Measurements from ENCODE around the gene PLEKHJ1.
"Not testable (repeated sequence)": the region's sequence is repeated elsewhere in the genome, so short reads cannot be mapped to it uniquely, and the experiment has no call there.

Gene PLEKHJ1, protein sequence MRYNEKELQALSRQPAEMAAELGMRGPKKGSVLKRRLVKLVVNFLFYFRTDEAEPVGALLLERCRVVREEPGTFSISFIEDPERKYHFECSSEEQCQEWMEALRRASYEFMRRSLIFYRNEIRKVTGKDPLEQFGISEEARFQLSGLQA

DNA sequence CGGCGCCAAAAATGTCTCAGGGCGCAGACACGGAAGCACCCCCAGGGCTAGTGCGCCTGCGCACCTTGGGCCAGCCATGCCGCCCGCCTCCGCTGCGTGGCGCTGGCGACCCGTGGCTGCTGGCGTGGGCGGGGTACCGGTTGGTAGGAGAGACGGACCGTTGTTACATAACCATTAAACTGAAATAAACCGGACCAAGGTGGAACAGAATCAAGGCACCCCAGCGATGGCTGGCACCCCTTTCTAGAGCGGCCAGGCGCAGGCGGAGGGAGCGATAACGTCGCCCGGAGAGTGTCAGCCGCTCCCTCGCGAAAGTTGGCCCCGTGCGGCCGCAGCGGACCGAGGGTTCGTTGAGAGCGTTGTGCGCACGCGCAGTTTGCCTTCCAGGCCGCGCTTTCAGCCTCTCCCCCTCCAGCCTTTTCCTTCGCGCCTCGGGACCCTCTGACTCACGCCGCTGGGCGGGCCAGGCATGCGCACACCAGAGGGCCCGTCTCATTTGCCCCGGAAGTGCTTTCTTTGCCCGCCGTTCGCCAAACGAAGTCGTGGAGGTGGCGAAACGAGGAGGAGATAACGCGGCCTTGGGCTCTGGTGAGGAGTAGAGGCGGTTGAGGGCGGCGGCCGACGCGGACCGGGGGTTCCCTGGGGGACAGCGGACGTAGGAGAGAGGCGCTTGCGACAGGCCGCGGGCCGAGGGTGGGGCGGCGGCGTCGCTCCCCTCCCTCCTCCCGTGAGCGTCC lies at the start of gene PLEKHJ1, which contains the start of gene SF3A2:
TSS of gene PLEKHJ1 (minus strand) at position 16 of the 737 bp plus-strand sequence. CDS start 81 bp downstream, outside the sequence.
TSS of gene SF3A2 (plus strand) at position 511 of the 737 bp plus-strand sequence. CDS start 6,595 bp downstream, outside the sequence.
- DNase-seq (ENCODE audit: low spot score), result peak; percentile 97

DNA sequence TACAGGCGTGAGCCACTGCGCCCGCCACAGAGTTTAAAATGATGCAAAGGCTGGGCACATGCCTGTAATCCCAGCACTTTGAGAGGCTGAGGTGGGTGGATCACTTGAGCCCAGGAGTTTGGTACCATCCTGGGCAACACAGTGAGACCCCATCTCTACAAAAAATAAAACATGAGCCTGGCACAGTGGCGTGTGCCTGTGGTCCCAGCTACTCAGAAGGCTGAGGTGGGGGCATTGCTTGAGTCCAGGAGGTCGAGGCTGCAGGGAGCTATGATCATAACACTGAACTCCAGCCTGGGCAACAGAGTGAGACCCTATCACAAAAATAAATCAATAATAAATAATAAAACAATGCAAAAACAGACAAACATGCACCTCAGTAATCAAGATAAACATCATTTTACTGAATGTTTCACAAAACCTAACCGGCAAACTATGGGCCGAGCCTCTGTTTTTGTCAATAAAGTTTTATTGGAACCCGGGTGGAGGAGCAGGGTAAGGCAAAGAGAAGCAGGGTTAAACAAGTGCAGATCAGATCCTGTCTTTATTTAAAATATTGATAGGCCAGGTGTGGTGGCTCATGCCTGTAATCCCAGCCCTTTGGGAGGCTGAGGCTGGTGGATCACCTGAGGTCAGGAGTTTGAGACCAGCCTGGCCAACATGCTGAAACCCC lies 47.8 kb upstream of the PLEKHJ1 start:
- DNase-seq (ENCODE audit: low spot score), result no peak

DNA sequence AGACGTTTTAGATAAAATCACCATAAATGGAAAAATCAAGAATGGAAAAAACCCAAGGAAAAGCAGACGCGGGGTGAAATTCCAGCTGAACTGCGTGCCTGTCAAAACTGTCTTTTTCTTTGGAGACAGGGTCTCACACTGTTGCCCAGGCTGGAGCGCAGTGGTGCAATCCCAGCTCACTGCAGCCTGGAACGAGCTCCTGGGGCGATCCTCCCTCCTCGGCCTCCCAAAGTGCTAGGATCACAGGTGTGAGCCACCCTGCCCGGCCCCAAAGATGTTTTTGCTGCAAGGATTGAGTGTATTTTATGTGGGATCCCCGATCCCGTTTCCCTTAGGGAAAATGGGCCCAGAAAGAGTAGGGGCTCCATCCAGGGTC lies 46.7 kb upstream of the PLEKHJ1 start:
- DNase-seq (ENCODE audit: low spot score), result no peak

DNA sequence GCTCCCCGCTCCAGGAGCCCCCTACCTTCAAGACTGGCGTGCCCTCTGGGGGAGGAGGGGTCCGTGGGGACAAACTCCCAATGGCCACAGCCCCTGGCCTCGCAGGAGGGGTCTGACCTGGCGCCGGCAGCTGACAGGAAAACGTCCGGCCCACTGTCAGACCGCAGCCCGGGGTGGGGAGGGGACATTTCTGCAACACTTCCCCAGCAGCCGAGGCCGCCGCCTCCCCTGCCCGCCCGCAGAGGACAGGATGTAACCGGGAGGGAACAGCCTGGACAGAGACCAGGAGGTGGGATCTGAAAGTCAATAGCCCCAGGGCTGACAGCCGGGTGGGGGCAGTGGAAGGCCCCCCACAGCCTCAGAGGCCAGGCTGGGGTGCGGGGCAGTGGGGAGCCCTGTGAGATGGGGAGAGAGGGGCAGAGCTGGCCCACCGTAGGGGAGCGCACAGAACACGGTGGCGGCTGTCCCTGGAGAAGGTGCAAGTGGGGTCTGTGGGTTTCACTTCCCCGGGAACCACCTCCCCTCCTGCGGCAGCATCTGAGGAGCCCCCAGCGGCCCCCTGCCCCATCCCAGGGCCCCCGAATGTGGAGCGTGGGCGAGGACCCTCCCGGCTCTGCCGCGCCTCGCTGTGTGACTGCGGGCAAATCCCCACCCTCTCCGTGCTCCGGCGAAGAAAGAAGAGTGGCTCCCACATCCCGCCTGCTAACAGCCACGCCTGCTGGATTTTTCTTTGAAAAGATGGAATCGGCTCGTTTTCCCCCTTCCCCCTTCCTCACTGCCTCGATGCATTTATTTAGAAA lies 46.1 kb upstream of the PLEKHJ1 start, which contains the start of gene PEAK3:
TSS of gene PEAK3 (minus strand) at position 114 of the 800 bp plus-strand sequence. CDS start 1,244 bp downstream, outside the sequence.
- peak; percentile 39 for DNase-seq (ENCODE audit: low spot score)

DNA sequence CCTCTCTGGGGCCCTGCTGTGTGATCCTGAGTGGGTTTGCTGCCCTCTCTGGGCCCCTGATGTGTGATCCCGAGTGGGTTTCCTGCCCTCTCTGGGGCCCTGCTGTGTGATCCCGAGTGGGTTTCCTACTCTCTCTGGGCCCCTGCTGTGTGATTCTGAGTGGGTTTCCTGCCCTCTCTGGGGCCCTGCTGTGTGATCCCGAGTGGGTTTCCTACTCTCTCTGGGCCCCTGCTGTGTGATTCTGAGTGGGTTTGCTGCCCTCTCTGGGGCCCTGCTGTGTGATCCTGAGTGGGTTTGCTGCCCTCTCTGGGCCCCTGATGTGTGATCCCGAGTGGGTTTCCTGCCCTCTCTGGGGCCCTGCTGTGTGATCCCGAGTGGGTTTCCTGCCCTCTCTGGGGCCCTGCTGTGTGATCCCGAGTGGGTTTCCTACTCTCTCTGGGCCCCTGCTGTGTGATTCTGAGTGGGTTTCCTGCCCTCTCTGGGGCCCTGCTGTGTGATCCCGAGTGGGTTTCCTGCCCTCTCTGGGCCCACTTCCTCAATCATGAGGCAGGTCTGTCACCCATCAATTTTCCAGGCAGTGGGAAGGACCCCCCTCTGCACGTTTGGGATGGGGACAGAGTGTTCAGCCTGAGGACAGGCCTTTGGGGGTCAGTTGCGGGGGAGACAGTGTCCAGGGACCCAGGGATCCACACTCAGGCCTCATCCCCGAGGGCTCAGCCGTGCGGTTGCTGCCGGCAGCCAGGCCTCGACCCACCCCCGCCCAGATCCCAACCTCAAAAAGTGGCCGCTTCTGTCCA lies 45.3 kb upstream of the PLEKHJ1 start:
- DNase-seq (ENCODE audit: low spot score), result not testable (repeated sequence)

DNA sequence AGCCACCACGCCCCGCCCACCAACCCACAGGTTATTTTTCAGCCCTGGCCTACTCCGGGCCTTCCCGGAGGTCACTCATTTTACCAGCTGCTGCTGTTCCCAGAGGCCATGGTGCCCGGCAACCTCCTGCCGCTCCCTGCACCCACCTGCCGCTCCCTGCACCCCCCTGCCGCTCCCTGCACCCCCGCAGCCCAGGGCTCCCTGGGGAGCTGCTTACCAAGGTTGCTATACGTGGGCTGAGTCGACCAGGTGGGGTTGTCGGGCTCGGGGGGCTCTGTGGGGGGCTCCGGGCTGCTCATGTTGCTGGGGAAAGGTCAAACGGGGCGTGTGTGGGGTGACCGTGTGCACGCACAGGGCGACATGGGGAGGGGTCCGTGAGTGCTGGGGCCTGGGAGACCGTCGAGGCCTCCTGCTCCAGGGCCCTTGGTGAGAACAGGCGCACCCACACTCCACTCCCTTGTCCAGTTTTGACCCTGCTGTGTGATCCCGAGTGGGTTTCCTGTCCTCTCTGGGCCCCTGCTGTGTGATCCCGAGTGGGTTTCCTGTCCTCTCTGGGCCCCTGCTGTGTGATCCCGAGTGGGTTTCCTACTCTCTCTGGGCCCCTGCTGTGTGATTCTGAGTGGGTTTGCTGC lies 44.6 kb upstream of the PLEKHJ1 start:
- no peak for DNase-seq (ENCODE audit: low spot score)

DNA sequence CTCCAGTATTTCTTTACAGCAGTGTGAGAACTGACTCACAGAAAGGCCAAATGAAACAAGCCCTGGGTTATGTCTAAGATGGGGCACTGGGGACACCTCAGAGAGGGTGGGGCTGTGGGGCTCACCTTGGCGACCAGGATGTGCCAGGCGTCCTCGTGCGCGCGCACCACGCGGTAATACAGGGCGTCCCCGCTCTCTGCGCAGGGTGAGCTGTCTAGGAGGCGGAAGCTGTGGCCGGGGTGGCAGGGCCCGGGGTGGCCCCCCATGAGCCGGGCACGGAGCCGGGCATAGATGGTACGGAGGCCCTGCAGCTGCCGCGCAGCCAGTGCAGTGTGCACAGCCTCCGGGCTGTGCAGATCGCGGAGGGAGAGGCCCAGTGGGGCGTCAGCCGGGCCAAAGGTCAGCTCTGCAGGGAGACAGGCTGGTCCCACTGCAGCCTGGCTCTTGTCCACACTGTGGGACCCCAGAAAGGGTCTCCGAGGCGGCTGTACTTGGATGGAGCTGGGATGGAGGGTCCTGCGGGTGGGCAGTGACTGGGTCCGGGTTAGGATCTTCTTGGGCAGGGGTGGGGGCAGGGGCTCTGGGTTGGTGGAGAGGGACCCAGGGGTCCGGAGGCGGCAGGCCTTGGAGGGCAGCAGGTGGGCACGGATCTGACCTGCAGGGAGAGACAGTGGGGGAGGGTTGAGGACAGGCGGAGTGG lies 42.5 kb upstream of the PLEKHJ1 start:
- no peak for DNase-seq (ENCODE audit: low spot score)

DNA sequence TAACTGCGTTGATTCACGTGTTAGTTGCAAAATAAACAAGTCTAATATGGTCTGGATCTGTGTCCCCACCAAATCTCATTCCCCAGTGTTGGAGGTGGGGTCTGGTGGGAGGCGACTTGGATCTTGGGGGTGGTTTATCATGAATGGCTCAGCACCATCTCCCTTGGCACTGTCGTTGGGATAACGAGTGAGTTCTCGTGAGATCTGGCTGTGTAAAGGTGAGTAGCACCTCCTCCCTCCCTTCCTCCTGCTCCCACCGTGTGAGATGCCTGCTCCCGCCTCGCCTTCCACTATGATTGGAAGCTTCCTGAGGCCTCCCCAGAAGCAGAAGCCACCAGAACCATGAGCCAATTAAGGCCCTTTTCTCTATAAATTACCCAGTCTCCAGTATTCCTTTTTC lies 41.0 kb upstream of the PLEKHJ1 start:
- DNase-seq (ENCODE audit: low spot score), result no peak

DNA sequence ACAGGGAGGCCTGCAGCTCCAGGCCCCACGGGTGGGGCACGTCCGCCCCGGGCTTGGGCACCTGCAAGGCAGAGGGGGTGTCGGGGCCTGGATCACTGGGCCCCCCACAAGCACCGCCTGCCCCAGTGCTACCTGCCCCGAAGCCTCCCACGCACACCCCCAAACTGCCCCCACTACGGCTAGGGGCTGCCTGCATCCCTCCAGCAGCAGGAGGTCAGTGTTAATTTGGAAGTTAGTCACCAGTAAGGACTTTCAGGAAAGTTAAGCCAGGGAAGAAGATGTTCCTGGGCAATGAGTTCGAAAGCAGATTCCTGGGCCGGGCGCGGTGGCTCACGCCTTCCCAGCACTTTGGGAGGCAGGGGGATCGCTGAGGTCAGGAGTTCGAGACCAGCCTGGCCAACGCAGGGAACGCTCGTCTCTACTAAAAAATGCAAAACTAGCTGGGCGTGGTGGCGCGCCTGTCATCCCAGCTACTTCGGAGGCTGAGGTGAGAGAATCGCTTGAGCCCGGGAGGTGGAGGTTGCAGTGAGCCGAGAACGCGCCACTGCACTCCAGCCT lies 40.4 kb upstream of the PLEKHJ1 start:
- no peak for DNase-seq (ENCODE audit: low spot score)

DNA sequence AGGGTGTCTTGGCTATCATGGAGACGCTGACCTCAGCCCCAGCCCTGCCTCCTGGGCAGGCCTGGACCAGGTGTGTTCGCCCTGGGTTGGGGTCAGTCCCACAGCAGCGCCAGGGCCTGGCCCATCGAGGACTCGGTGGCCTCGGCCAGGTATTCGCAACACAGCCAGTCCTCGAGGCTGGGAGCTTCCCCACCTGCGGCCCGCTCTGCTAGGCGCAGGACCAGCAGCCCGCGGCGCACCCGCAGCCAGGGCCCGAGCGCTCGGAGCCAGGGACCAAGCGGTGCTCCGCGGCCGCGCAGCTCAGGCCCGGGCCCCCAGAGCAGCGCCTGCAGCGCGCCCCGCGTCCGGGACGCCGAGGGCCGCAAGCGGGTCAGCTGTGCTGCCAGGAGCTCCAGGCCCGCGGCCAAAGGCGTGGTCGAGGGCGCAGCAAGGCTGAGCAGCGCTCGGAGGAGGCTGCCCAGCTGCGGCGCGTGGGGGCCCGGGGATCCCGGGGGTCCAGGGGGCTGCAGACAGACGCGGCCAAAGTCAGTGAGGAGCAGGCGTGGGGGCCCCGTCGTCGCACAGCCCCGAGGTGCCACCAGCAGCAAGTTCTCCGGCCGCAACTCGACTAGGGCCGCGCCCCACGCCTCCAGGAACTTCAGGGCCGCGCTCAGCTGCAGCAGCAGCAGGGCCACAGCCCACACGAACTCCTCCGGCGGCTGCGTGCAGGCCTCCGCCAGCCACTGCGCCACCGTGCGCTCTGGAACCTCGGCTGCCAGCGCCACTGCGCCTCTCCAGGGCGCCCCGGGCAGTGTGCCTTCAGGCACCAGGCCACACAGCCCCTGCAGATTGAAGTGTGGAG lies 39.7 kb upstream of the PLEKHJ1 start:
- no peak for DNase-seq (ENCODE audit: low spot score)

DNA sequence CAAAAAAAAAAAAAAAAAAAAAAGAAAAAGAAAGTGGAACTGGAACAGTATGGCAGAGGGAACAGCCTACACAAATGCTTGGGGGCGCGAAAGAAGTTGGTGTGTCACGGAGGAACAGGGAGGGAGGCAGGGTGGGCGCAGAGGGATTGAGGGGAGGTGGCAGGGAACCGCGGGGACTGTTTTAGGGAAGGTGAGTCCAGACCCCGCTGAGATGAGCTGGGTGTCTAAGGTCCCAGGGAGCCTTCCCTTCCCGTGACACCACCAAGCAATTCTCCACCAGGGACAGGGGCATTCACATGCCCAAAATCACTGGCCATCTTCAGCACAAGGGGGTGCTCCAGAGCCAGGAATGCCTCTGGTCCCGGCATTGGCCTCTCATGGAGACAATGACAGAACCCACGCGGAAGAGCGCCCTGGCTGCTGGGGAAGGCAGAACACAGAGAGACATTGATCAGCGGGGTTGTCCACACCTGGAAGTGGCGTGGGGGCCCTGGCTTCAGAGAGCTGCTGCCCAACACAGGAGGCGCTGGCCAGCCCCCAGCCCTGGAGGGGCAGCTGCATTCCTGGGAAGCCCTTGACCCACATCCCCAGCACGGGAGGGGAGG lies 38.9 kb upstream of the PLEKHJ1 start:
- DNase-seq (ENCODE audit: low spot score), result peak; percentile 65

DNA sequence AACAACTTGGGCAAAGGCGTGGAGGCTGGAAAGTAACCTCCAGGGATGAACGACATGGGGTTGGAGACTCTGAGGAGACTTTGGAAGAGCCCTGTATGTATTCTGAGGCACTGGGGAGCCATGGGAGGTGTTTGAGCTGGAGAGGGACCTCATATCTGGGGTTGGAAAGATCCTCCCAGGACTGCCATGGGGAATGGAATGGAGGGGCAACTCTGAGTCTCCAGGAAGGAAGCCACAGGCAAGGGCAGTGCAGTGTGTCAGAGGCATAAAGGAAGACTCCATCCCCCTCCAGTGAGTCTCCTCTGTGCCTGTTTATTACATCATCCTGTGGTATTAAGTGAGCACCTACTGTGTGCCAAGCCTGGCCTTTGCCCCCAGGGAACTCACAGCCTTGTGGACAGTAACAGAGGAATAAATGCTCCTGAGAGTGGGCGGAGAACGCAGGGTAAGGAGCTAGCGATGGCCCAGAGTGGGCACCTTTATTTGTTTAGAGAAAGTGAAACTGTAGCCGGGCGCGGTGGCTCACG lies 38.1 kb upstream of the PLEKHJ1 start:
- peak; percentile 28 for DNase-seq (ENCODE audit: low spot score)

DNA sequence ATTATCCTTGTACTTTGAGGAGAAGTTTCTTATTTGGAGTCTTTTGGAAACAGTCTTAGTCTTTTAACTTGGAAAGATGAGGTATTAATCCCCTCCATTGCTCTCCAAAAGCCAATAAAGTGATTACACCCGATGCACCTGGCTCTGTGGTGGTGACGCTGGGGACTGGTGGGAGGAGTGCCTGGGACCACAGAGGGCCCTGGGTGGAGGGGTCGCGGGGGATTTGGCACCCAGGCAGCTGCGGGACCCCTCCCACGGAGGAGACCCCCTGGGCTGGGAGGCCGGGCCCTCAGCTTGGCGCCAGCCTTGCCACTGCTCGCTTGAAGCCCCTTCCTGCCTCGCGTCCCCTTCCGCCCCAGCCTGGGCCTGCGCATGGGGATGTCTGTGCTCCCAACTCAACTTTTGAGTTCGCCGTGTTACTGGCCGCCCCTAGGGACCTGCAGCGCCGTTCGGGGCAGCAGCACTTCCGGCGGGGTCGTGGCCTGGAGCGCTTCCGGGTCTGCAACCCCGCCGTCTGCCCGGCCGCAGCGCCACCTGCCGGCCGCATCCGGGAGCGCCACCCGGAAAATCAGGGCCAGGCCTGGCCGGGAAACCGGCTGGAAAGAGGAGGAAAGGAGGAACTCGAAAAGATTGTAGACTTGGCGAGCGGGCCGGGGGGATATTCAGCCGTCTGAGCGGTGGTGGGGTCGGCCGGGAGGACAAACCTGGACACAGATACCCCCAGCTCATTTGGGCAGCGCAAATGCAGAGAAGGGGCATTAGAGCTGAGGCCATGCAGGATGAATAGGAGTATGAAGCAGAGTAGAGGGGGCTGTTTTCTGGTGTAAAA lies 37.4 kb upstream of the PLEKHJ1 start:
- peak; percentile 76 for DNase-seq (ENCODE audit: low spot score)

DNA sequence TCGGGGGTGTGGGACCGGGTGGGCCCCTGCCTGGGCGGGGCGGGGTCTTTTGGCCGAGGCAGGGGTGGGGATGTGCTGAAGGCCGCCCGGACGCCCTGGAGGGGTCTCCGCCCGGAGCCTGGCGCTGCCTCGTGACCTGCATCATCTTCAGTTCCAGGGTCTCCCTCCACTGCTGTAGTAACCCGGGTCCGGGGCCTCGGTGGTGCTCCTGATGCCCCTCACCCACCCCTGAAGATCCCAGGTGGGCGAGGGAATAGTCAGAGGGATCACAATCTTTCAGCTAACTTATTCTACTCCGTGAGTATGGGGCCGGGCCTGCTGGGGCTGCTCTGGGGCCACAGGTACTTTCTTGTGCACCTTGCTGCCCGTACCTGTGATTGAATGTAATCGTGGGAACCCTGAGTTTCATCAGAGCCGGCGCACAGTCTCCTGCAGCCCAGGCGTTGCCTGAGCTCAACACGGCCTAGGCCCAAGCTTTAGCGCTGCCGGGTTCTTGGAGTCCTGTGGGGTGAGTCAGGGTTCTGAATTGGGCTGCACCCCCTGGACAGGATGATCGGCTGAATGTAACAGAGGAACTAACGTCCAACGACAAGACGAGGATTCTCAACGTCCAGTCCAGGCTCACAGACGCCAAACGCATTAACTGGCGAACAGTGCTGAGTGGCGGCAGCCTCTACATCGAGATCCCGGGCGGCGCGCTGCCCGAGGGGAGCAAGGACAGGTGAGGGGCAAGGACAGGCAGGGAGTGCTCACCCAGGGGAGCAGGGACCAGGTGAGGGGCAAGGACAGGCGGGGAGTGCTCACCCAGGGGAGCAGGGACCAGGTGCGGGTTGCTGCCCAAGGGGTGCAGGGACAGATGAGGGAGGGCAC lies 35.3 kb upstream of the PLEKHJ1 start:
- DNase-seq (ENCODE audit: low spot score), result peak; percentile 82

DNA sequence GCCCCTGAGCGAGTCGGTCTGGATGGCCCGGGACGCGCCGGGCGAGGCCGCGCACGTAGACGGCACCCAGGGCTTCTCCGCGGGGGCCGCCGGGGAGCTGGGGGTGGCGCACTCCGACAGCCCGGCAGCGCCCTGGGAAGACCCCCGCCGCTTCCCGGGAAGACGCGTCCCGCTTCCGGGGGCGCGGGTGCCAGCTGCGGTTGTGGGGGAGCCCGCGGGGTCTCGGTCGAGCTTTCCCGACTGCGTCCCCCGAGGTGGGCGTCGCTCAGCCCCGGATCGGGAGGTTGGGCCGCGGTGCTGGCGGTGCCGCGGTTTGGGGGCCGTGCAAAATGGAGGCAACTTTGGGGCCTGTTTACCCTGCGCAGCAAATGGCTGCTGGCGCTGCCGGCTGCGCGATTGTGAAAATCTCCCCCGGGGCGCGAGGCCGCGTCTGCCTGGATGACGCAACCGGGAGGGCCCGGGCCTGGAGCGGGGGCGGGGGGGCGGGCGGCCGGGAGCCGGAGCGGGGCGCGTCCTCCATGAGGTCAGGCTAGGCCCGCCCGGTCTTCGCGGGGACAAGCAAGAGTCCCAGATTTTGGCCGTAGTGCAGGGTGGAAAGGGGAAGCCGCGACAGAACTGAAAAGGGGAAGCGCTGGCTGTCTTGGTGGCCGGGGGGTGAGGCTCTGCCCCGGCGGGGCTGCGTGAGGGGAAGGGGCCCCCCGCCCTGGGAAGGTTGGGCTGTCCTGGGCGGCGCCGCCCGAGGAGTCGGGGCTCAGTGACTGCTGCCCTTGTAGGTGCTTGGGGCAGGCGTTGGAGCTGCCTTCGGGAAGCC lies 34.5 kb upstream of the PLEKHJ1 start:
- DNase-seq (ENCODE audit: low spot score), result peak; percentile 82

DNA sequence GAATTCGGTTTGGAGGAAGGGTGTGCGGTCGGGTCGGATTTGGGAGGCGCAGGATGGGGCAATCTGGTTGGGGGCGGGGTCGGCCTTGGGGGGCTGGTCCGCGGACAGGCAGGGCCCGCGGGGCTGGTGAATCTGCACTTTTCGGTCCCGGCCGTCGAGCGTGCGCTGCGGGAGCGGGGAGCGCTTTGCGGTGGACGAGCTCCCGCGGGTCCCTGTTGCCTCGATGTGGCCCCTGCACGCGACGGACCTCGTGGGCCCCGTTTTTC lies 34.0 kb upstream of the PLEKHJ1 start:
- no peak for DNase-seq (ENCODE audit: low spot score)
